ENCODE results near the gene ARHGAP29. TPM values are rescaled to one million over a fixed set of nuclear protein-coding genes. Genes with fewer than 3 reads are reported as not detected.
A peak's percentile ranks its signal among the peaks of the same experiment; 100 is the strongest.

ARHGAP29 gene, protein sequence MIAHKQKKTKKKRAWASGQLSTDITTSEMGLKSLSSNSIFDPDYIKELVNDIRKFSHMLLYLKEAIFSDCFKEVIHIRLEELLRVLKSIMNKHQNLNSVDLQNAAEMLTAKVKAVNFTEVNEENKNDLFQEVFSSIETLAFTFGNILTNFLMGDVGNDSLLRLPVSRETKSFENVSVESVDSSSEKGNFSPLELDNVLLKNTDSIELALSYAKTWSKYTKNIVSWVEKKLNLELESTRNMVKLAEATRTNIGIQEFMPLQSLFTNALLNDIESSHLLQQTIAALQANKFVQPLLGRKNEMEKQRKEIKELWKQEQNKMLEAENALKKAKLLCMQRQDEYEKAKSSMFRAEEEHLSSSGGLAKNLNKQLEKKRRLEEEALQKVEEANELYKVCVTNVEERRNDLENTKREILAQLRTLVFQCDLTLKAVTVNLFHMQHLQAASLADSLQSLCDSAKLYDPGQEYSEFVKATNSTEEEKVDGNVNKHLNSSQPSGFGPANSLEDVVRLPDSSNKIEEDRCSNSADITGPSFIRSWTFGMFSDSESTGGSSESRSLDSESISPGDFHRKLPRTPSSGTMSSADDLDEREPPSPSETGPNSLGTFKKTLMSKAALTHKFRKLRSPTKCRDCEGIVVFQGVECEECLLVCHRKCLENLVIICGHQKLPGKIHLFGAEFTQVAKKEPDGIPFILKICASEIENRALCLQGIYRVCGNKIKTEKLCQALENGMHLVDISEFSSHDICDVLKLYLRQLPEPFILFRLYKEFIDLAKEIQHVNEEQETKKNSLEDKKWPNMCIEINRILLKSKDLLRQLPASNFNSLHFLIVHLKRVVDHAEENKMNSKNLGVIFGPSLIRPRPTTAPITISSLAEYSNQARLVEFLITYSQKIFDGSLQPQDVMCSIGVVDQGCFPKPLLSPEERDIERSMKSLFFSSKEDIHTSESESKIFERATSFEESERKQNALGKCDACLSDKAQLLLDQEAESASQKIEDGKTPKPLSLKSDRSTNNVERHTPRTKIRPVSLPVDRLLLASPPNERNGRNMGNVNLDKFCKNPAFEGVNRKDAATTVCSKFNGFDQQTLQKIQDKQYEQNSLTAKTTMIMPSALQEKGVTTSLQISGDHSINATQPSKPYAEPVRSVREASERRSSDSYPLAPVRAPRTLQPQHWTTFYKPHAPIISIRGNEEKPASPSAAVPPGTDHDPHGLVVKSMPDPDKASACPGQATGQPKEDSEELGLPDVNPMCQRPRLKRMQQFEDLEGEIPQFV
- not detected for total RNA-seq

GRCh38 chr1:94237291-94238226, at the start of gene ARHGAP29:
Gene ARHGAP29 (minus strand): TSS chr1:94237584. CDS start chr1:94231611, 5,973 bp downstream.
- H3K4me3 Mint-ChIP-seq, result peak within 1 kb of the TSS; percentile 57
- DNase-seq, result peak; percentile 71
- H3K4me1 Mint-ChIP-seq, result peaks cover 10% of the 10 kb centered on the region
- peaks cover 81% of the 10 kb centered on the region for H3K27me3 Mint-ChIP-seq
- peaks cover 1% of the 10 kb centered on the region for H3K36me3 Mint-ChIP-seq
- peaks cover 7% of the 10 kb centered on the region for H3K9me3 Mint-ChIP-seq
- H3K27ac Mint-ChIP-seq, result no peak within 1 kb of the TSS

- Mint-ChIP-seq H3K9me3 (no peaks in the 10 kb centered on the region), H3K36me3 (no peaks in the 10 kb centered on the region), H3K27ac (no peak overlapping the region), H3K27me3 (peaks cover 44% of the 10 kb centered on the region), H3K4me1 (no peaks in the 10 kb centered on the region), H3K4me3 (no peak overlapping the region)
- DNase-seq, result no peak
Measured at GRCh38 chr1:94286864-94287437, 49.6 kb upstream of the ARHGAP29 start.

DNA sequence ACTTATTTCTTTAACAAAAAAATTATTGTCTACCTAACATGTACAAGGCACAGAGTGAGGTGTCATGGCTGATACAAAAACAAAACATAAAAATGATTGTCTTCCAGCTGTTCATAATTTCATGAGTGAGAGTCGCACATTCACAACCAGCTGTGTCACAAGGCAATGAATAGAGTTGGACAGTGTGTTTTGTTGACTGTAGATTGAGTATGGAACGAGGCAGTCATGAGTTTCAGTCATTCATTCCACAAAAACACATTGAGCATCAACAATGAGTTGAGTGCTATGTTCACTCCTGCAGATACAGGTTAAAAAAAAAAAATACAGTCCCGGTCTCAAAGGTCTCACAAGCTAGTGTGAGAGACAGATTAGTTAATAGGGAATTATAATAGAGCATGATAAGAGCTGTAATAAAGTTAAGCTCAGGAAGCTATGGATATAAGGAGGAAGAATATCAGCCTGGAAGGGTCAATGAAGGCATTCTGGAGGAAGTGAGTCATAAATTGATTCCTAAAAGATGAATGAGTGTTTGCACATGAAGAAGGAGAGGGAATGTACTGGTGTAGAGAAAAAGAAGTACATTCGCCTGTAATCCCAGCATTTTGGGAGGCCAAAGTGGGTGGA, 47.8 kb upstream of the ARHGAP29 start:
- H3K27ac Mint-ChIP-seq, result no peak overlapping the region
- no peaks in the 10 kb centered on the region for H3K9me3 Mint-ChIP-seq
- DNase-seq, result no peak
- peaks cover 4% of the 10 kb centered on the region for H3K4me1 Mint-ChIP-seq
- peaks cover 28% of the 10 kb centered on the region for H3K27me3 Mint-ChIP-seq
- no peak overlapping the region for H3K4me3 Mint-ChIP-seq
- no peaks in the 10 kb centered on the region for H3K36me3 Mint-ChIP-seq

GRCh38 chr1:94284476-94284875, 47.1 kb upstream of the ARHGAP29 start:
- Mint-ChIP-seq H3K27ac (no peak overlapping the region), H3K27me3 (peaks cover 21% of the 10 kb centered on the region), H3K4me1 (peaks cover 4% of the 10 kb centered on the region), H3K9me3 (no peaks in the 10 kb centered on the region), H3K4me3 (no peak overlapping the region), H3K36me3 (no peaks in the 10 kb centered on the region)
- no peak for DNase-seq

- peaks cover 4% of the 10 kb centered on the region for H3K4me1 Mint-ChIP-seq
- H3K36me3 Mint-ChIP-seq, result no peaks in the 10 kb centered on the region
- peaks cover 20% of the 10 kb centered on the region for H3K27me3 Mint-ChIP-seq
- no peak for DNase-seq
- no peak overlapping the region for H3K4me3 Mint-ChIP-seq
- no peaks in the 10 kb centered on the region for H3K9me3 Mint-ChIP-seq
- H3K27ac Mint-ChIP-seq, result no peak overlapping the region
Measured at GRCh38 chr1:94283462-94283861, 46.1 kb upstream of the ARHGAP29 start.

DNA sequence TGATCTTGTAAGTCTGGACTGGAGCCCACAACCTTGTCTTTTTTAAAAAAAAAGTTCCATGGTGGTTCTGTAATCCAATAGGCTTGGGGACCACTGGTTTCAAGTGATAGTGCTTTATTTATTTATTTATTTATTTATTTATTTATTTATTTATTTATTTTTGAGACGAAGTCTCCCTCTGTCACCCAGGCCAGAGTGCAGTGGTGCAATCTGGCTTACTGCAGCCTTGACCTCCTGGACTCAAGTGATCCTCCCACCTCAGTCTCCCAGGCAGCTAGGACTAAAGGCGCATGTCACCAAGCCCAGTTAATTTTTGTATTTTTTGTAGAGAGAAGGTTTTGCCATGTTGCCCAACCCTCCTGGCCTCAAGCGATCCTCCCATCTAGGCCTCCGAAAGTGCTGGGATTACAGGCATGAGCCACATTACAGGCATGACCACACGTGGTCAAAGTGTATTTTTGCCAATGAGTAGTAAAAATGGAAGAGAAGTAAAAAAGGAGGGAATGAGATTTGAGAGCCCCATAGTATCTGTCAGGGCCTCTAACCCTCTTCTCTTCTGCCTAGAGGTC, 44.8 kb upstream of the ARHGAP29 start:
- Mint-ChIP-seq H3K9me3 (no peaks in the 10 kb centered on the region), H3K4me1 (peaks cover 4% of the 10 kb centered on the region), H3K36me3 (no peaks in the 10 kb centered on the region), H3K27me3 (peaks cover 15% of the 10 kb centered on the region), H3K27ac (no peak overlapping the region), H3K4me3 (no peak overlapping the region)
- no peak for DNase-seq

DNA sequence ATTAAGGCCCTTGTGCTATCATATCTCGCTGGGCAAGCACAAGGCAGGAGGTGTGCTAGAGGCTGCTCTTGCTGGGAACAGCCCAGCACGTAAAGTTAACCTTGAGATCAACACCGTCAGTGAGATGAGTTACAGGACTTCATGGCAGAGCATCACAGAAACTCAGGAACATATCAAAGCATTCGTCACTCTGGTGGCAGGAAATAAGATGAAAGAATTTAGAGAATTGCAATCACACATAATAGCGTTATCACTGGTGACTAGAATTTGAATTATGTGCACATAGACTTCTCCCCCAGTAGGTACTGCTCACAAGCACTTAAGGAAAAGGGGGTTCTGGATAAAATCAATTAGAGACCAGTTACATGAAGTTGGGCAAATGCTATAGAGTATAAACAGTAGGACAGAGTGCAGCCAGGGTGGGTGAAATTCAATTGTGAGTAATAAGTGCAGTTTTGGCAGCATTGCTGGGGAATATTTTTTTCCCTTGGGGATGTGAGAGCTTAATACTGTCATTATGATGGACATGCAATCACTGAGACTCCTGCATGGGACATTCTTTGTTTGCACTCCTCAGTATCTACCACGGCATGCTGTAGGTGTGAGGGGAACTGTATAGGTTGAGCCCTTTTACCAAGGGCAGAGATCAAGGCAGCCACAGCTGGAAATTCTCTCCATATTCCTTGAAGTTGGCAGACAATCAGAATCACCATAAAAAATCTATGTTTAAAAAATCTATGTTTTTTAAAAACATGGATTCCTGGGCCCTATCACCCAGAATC, 44.2 kb upstream of the ARHGAP29 start:
- no peaks in the 10 kb centered on the region for H3K9me3 Mint-ChIP-seq
- H3K27ac Mint-ChIP-seq, result no peak overlapping the region
- H3K4me3 Mint-ChIP-seq, result no peak overlapping the region
- H3K27me3 Mint-ChIP-seq, result peaks cover 15% of the 10 kb centered on the region
- H3K4me1 Mint-ChIP-seq, result peaks cover 4% of the 10 kb centered on the region
- no peak for DNase-seq
- no peaks in the 10 kb centered on the region for H3K36me3 Mint-ChIP-seq

GRCh38 chr1:94280541-94280940, 43.2 kb upstream of the ARHGAP29 start:
- Mint-ChIP-seq H3K27ac (no peak overlapping the region), H3K9me3 (no peaks in the 10 kb centered on the region), H3K36me3 (no peaks in the 10 kb centered on the region), H3K4me3 (no peak overlapping the region), H3K27me3 (peaks cover 15% of the 10 kb centered on the region), H3K4me1 (peaks cover 4% of the 10 kb centered on the region)
- no peak for DNase-seq

- peaks cover 4% of the 10 kb centered on the region for H3K4me1 Mint-ChIP-seq
Measured at GRCh38 chr1:94279462-94279861, 42.1 kb upstream of the ARHGAP29 start.

GRCh38 chr1:94279038-94279437, 41.7 kb upstream of the ARHGAP29 start:
- no peaks in the 10 kb centered on the region for H3K36me3 Mint-ChIP-seq
- H3K27ac Mint-ChIP-seq, result no peak overlapping the region

More at GRCh38 chr1:94279462-94279861, 42.1 kb upstream of the ARHGAP29 start:
- Mint-ChIP-seq H3K9me3 (no peaks in the 10 kb centered on the region), H3K4me3 (no peak overlapping the region), H3K36me3 (no peaks in the 10 kb centered on the region), H3K27ac (no peak overlapping the region), H3K27me3 (peaks cover 9% of the 10 kb centered on the region)
- no peak for DNase-seq

DNA sequence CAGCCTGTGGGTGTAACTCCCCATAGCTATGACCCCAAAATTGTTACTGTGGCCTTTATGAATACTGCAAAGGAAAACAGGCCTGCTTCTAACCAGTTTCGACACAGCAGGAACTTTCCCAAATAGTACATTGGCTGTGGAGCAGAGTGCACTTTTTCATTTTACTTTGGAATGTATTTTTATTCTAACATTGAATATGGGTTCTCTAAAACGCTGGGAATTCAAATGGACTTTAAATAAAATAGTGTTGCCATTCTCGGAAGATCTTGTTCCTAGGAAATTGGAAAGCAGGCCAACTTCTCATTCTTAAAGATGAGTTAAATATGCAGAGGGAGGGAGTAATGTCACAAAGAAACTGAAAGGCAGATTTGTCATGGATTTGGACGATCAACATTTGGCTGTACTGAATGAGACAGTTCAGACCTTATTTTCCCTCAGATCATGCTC, 39.6 kb upstream of the ARHGAP29 start:
- no peaks in the 10 kb centered on the region for H3K9me3 Mint-ChIP-seq
- H3K27ac Mint-ChIP-seq, result no peak overlapping the region
- peaks cover 4% of the 10 kb centered on the region for H3K4me1 Mint-ChIP-seq
- H3K27me3 Mint-ChIP-seq, result peaks cover 2% of the 10 kb centered on the region
- no peak for DNase-seq
- H3K36me3 Mint-ChIP-seq, result no peaks in the 10 kb centered on the region
- H3K4me3 Mint-ChIP-seq, result no peak overlapping the region

More at GRCh38 chr1:94279038-94279437, 41.7 kb upstream of the ARHGAP29 start:
- H3K4me1 Mint-ChIP-seq, result peaks cover 4% of the 10 kb centered on the region
- no peak overlapping the region for H3K4me3 Mint-ChIP-seq
- peaks cover 5% of the 10 kb centered on the region for H3K27me3 Mint-ChIP-seq
- H3K9me3 Mint-ChIP-seq, result no peaks in the 10 kb centered on the region
- DNase-seq, result no peak

DNA sequence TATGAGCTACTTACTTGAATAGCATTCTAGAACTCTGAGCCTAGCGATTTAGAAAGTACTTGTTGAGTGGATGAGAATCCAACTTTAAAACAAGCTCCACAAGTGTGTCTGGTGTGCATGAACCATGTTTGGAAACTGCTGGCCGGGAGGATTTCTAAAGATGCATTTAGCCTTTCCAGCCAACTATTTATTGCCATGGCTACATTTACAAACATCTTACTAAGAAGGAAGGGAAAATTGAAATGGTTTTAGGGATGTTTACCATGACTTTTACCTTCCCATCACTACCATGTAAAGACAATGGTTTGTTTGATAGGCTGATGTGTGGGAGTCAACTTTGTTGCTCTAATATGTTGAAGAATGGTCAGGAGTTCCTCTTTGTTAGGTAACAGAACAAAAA, 37.7 kb upstream of the ARHGAP29 start:
- H3K9me3 Mint-ChIP-seq, result no peaks in the 10 kb centered on the region
- H3K36me3 Mint-ChIP-seq, result no peaks in the 10 kb centered on the region
- peaks cover 6% of the 10 kb centered on the region for H3K27me3 Mint-ChIP-seq
- H3K4me3 Mint-ChIP-seq, result no peak overlapping the region
- H3K4me1 Mint-ChIP-seq, result no peaks in the 10 kb centered on the region
- DNase-seq, result no peak
- no peak overlapping the region for H3K27ac Mint-ChIP-seq

Data from activated naive CD8-positive, alpha-beta T cell treated with anti-CD3 and anti-CD28 coated beads for 36 hours (primary cell).